Peyer's patch (tissue), 4 donors: Measurements from ENCODE around the gene LYSET.

Experiments used
- CTCF ChIP-seq, 6 experiments: fragments of 450-650 bp in 4 of 6; fragments of 200-600 bp in 2 of 6; sonication (generic) in 1 of 6; IDR thresholded peaks; one replicate each; pipeline ENCODE4 v1.5.1; 2017 to 2019; ENCODE audit warnings: antibody characterized with exemption in 6 of 6, mild to moderate bottlenecking in 3 of 6, moderate library complexity in 1 of 6
- POLR2A ChIP-seq, 2 donors: fragments of 450-650 bp; IDR thresholded peaks; one replicate each; pipeline ENCODE4 v1.5.1; 2017; ENCODE audit warnings: antibody characterized with exemption in 2 of 2, mild to moderate bottlenecking in 2 of 2, moderate library complexity in 2 of 2

- no peak for TF ChIP-seq CTCF (IDR thresholded peaks at IDR 0.05)
- TF ChIP-seq POLR2A (IDR thresholded peaks at IDR 0.05) = no peak
Observed at GRCh38 chr14:93223565-93223964, 38.4 kb downstream of the LYSET start.
